Thyroid gland (tissue), 4 donors: Measurements from ENCODE around the gene ECHS1. TPM values are rescaled to one million over a fixed set of nuclear protein-coding genes. Genes with fewer than 3 reads are reported as not detected.

Source experiments
- DNase-seq, 2 donors: peaks; one replicate each; pipeline ENCODE4 v3.0.0-alpha.2; 2019
- H3K27ac ChIP-seq, 3 donors: fragments of 200-600 bp; sonication (generic); 1 replicate in 2 of 3; 2 replicates in 1 of 3; pipeline ENCODE4 v1.5.1; 2016 to 2019; ENCODE audit warnings: mild to moderate bottlenecking in 1 of 3, moderate library complexity in 1 of 3
- H3K27me3 ChIP-seq: fragments of 200-600 bp; sonication (generic); one replicate; pipeline ENCODE4 v1.5.1; 2019
- H3K36me3 ChIP-seq, 2 donors: fragments of 200-600 bp; sonication (generic); one replicate each; pipeline ENCODE4 v1.5.1; 2016 to 2019
- H3K4me1 ChIP-seq, 2 donors: fragments of 200-600 bp; sonication (generic); one replicate each; pipeline ENCODE4 v1.5.1; 2017 to 2019
- H3K4me3 ChIP-seq, 3 donors: fragments of 200-600 bp; sonication (generic); replicated peaks in 1 of 3; 1 replicate in 2 of 3; 2 replicates in 1 of 3; pipeline ENCODE4 v1.5.1; 2016; ENCODE audit warnings: mild to moderate bottlenecking in 1 of 3
- H3K9me3 ChIP-seq: fragments of 200-600 bp; sonication (generic); one replicate; pipeline ENCODE4 v1.5.1; 2017
- CTCF ChIP-seq, 6 experiments: fragments of 200-600 bp in 3 of 6; fragments of 450-650 bp in 3 of 6; sonication (generic) in 3 of 6; IDR thresholded peaks; one replicate each; pipeline ENCODE4 v1.5.1; 2016 to 2019; ENCODE audit warnings: antibody characterized with exemption in 6 of 6, mild to moderate bottlenecking in 2 of 6, inconsistent platforms in 1 of 6, moderate library complexity in 1 of 6
- POLR2A ChIP-seq, 2 donors: fragments of 450-650 bp; IDR thresholded peaks; one replicate each; pipeline ENCODE4 v1.6.1; 2017; ENCODE audit warnings: antibody characterized with exemption in 2 of 2, mild to moderate bottlenecking in 2 of 2, moderate library complexity in 1 of 2
- whole genome bisulfite sequencing, 2 donors: methylation state at CpG; one replicate each; pipeline ENCODE4 v1.1.5; 2017; 5-methylcytosine and 5-hydroxymethylcytosine counted together
- intact Hi-C: fragments of 100-400 bp; cut with DNase I; formaldehyde crosslinking; loops from one replicate; pipeline ENCODE4 v1.15.1; 2023
- total RNA-seq, 4 donors: library from RNA; depleted of rRNA; stranded (reverse); fragments of >200 nt; gene quantifications; one replicate each; pipeline ENCODE4 v1.2.3, GENCODE V29; 2016

ECHS1 gene
- total RNA-seq, 4 donors from 2014 or later: 73.9 to 135 (median 99.5) TPM

- Histone ChIP-seq H3K27me3 (no peaks in the 10 kb centered on the region), H3K4me3 (no peak overlapping the region), H3K9me3 (no peaks in the 10 kb centered on the region), H3K27ac (no peak overlapping the region), H3K36me3 (peaks cover 6 to 16% of the 10 kb centered on the region in 2 donors), H3K4me1 (no peaks in the 10 kb centered on the region)
- no peak for TF ChIP-seq POLR2A (IDR thresholded peaks at IDR 0.05)
- TF ChIP-seq CTCF (IDR thresholded peaks at IDR 0.05): no peak
- intact Hi-C loops: no loop called here
- no peak for DNase-seq
These were observed 39.2 kb upstream of the ECHS1 start for GRCh38 chr10:133412381-133412711.

DNA sequence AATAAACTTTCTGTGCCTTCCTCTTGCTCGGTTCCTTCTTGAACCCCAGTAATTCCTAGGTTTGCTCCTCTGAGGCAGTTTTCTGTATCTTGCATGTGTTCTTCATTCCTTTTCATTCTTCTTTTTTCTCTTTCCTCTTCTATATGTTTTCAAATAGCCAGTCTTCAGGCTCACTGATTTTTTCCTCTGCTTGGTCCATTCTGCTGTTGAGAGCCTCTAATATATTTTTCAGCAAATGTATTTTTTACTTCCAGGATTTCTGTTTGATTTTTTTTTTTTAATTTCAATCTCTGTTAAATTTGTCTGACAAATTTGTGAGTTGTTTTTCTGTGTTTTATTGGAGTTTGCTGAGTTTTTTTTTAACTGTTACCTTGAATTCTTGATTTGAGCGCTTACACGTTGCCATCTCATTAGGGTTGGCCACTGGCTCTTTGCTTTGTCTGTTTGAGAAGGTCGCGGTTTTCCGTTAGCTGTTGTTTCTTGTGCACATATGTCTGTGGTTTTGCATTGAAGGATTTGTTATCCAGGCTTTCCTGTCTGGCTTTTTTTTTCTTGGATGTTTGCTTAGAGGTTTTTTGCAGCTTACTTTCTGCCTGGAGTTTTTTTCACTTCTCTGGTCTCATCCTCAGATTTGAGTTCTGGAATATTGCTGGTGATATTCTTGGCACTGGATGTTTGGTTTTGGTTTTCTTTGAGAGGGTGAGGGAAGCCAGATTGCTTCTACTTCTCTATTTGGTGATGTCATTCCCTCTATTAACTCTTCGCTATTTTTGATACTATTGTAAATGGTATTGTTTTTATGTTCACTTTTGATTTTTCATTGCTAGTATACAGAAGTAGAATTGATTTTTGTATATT is 38.6 kb upstream of the ECHS1 start:
- no peaks in the 10 kb centered on the region for H3K9me3 ChIP-seq
- intact Hi-C loops: no loop called here
- no peaks in the 10 kb centered on the region for H3K4me1 ChIP-seq
- H3K36me3 ChIP-seq: peaks cover 6 to 16% of the 10 kb centered on the region in 2 donors
- 97 to 98% methylated on average over 7 of the region's 7 CpGs for WGBS, 2 donors
- no peaks in the 10 kb centered on the region for H3K27me3 ChIP-seq
- no peak overlapping the region for H3K4me3 ChIP-seq
- no peak overlapping the region for H3K27ac ChIP-seq
- no peak for DNase-seq
- TF ChIP-seq POLR2A (IDR thresholded peaks at IDR 0.05) (no peak), CTCF (IDR thresholded peaks at IDR 0.05) (no peak)

DNA sequence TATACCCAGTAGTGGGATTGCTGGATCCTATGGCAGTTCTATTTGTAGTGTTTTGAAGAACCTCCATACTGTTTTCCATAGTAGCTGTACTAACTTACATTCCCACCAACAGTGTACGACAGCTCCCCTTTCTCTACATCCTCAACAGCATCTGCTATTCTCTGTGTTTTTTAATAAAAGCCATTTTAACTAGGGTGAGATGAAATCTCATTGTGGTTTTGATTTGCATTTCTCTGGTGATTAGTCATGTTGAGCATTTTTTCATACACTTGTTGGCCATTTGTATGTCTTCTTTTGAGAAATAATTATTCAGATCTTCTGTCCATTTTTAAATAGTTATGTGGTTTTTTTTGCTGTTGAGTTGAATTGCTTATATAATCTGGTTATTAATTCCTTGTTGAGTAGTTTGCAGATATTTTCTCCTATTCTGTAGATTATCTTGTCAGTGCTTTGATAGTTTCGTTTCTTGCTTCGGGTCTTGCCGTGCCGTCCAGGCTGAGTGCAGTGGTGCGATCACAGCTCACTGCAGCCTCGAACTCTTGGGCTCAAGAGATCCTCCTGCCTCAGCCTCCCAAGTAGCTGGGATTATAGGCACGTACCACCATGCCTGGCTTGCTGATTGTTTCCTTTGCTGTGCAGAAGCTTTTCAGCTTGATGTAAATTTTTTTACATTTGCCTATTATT is 32.8 kb upstream of the ECHS1 start:
- DNase-seq: no peak
- Histone ChIP-seq H3K4me3 (no peak overlapping the region), H3K9me3 (no peaks in the 10 kb centered on the region), H3K4me1 (no peaks in the 10 kb centered on the region), H3K27me3 (no peaks in the 10 kb centered on the region), H3K27ac (no peak overlapping the region), H3K36me3 (peaks cover 12 to 26% of the 10 kb centered on the region in 2 donors)
- TF ChIP-seq CTCF (IDR thresholded peaks at IDR 0.05): no peak
- no peak for TF ChIP-seq POLR2A (IDR thresholded peaks at IDR 0.05)
- intact Hi-C loops: no loop called here
- 95 to 98% methylated on average over 8 of the region's 8 CpGs for WGBS, 2 donors

DNA sequence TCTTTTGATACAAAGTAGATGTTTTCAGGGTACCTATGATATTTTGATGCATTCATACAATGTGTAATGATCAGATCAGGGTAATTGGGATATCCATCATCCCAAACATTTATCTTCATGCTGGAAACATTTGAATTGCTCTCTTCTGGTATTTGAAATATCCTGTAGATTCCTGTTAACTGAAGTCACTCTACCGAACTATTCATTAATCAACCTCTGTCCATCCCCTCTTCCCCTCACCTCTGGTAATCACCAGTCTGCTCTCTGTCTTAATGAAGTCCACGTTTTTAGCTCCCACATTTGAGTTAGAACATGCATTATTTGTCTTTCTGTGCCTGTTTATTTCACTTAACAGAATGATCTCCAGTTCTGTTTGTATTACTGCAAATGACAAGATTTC is 32.1 kb upstream of the ECHS1 start:
- H3K9me3 ChIP-seq: no peaks in the 10 kb centered on the region
- no peaks in the 10 kb centered on the region for H3K27me3 ChIP-seq
- no peaks in the 10 kb centered on the region for H3K4me1 ChIP-seq
- no peak overlapping the region for H3K4me3 ChIP-seq
- intact Hi-C loops: no loop called here
- H3K36me3 ChIP-seq: peaks cover 12 to 20% of the 10 kb centered on the region in 2 donors
- WGBS, 2 donors: 71 to 77% methylated on average over 2 of the region's 2 CpGs
- DNase-seq: no peak
- TF ChIP-seq POLR2A (IDR thresholded peaks at IDR 0.05): no peak
- no peak for TF ChIP-seq CTCF (IDR thresholded peaks at IDR 0.05)
- no peak overlapping the region for H3K27ac ChIP-seq

GRCh38 chr10:133403784-133404183 is 30.6 kb upstream of the ECHS1 start:
- 93 to 95% methylated on average over 5 of the region's 5 CpGs for WGBS, 2 donors
- Histone ChIP-seq H3K9me3 (no peaks in the 10 kb centered on the region), H3K4me1 (no peaks in the 10 kb centered on the region), H3K27ac (no peak overlapping the region), H3K27me3 (no peaks in the 10 kb centered on the region), H3K36me3 (peaks cover 12 to 21% of the 10 kb centered on the region in 2 donors), H3K4me3 (no peak overlapping the region)
- intact Hi-C loops: no loop called here
- no peak for TF ChIP-seq POLR2A (IDR thresholded peaks at IDR 0.05)
- no peak for TF ChIP-seq CTCF (IDR thresholded peaks at IDR 0.05)
- DNase-seq: no peak
